ENCODE results near the gene UNG.

UNG gene

GRCh38 chr12:109160433-109160832 lies 63.0 kb downstream of the UNG start:
- H3K9me3 ChIP-seq (replicated peaks; ENCODE audit: insufficient read depth, low read length): no peaks in the 10 kb centered on the region
- H3K79me2 ChIP-seq (ENCODE audit: low read length): peaks cover 70% of the 10 kb centered on the region
- H3F3A ChIP-seq (ENCODE audit: insufficient read depth, low read length): peaks cover 2% of the 10 kb centered on the region; the same call in 1 of the 2 replicates
- H2AFZ ChIP-seq (ENCODE audit: low read length): no peak overlapping the region
- no peak overlapping the region for H3K4me2 ChIP-seq (ENCODE audit: low read depth, low read length)
- H3K36me3 ChIP-seq (replicated peaks; ENCODE audit: insufficient read depth, low read length): no peaks in the 10 kb centered on the region
- no peaks in the 10 kb centered on the region for H3K27me3 ChIP-seq (replicated peaks; ENCODE audit: insufficient read depth, low read length)
- peaks cover 5% of the 10 kb centered on the region; the same call in 1 of the 2 replicates for H3K4me1 ChIP-seq (ENCODE audit: low read length)
- no peaks in the 10 kb centered on the region for H3K9me2 ChIP-seq (replicated peaks; ENCODE audit: insufficient read depth, low read length)
- DNase-seq: no peak
- TF ChIP-seq EZH2phosphoT487 (IDR thresholded peaks at IDR 0.05; ENCODE audit: low read length) (no peak), CTCF (IDR thresholded peaks at IDR 0.05; ENCODE audit: low read length) (no peak), EZH2 (optimal IDR thresholded peaks at IDR 0.05; ENCODE audit: low read depth, low read length) (no peak)
- no peaks in the 10 kb centered on the region for H4K20me1 ChIP-seq (ENCODE audit: insufficient read depth, low read length)
- H3K4me3 ChIP-seq (ENCODE audit: low read length): no peak overlapping the region
- H3K9ac ChIP-seq (ENCODE audit: low read length): no peak overlapping the region
- H3K27ac ChIP-seq (ENCODE audit: low read length): no peak overlapping the region
